ENCODE results near the gene IFT122. TPM values are rescaled to one million over a fixed set of nuclear protein-coding genes. Genes with fewer than 3 reads are reported as not detected.

IFT122 gene
- total and polyA plus RNA-seq, 2 experiments from 2014 or later: 10.2 to 38.8 TPM

- no peak overlapping the region for H3K4me2 ChIP-seq
- no peak for TF ChIP-seq EZH2 (IDR thresholded peaks at IDR 0.05; ENCODE audit: low read depth, unreplicated experiment)
- TF ChIP-seq JUNB (IDR thresholded peaks at IDR 0.05; ENCODE audit: unreplicated experiment): no peak
- TF ChIP-seq ZNF114 (CRISPR knock-in tag; IDR thresholded peaks at IDR 0.05): no peak
- TF ChIP-seq EZH2phosphoT487 (IDR thresholded peaks at IDR 0.05; ENCODE audit: unreplicated experiment): no peak
- no peak for TF ChIP-seq CTCF (conservative IDR thresholded peaks at IDR 0.05; ENCODE audit: low read depth in 2 of 2)
- TF ChIP-seq POLR2AphosphoS5 (IDR thresholded peaks at IDR 0.05; ENCODE audit: low read depth): no peak
- TF ChIP-seq STAT1 (IDR thresholded peaks at IDR 0.05; ENCODE audit: unreplicated experiment): no peak
- no peak for TF ChIP-seq REST (IDR thresholded peaks at IDR 0.05; ENCODE audit: unreplicated experiment)
- TF ChIP-seq NANOG (IDR thresholded peaks at IDR 0.05; ENCODE audit: borderline replicate concordance): no peak
- no peak for TF ChIP-seq CREB1 (CRISPR knock-in tag; IDR thresholded peaks at IDR 0.05; ENCODE audit: low read depth)
- TF ChIP-seq ETS1 (IDR thresholded peaks at IDR 0.05): no peak
- no peak for TF ChIP-seq ZNF331 (CRISPR knock-in tag; IDR thresholded peaks at IDR 0.05; ENCODE audit: low read depth)
- TF ChIP-seq ZNF462 (CRISPR knock-in tag; IDR thresholded peaks at IDR 0.05): no peak
- peaks cover 11% of the 10 kb centered on the region; the same call in 1 of the 2 replicates for H3K9me2 ChIP-seq (ENCODE audit: insufficient read depth)
- Mint-ChIP-seq H3K27me3 (ENCODE audit: insufficient read depth, low read depth, poor library complexity) (peaks cover 27% of the 10 kb centered on the region), H3K36me3 (ENCODE audit: low read depth) (no peaks in the 10 kb centered on the region; the same call in 2 of the 3 replicates), H3K9me3 (no peaks in the 10 kb centered on the region), H3K4me3 (no peak overlapping the region), H3K27ac (no peak overlapping the region), H3K4me1 (peaks cover 36% of the 10 kb centered on the region)
- H4K20me1 ChIP-seq (replicated peaks; ENCODE audit: insufficient read depth): no peaks in the 10 kb centered on the region
- no peaks in the 10 kb centered on the region for H3K36me3 ChIP-seq (ENCODE audit: insufficient read depth)
- H3K4me1 ChIP-seq (ENCODE audit: insufficient read depth): peaks cover 11% of the 10 kb centered on the region; the same call in 1 of the 2 replicates
- no peaks in the 10 kb centered on the region for H3K79me2 ChIP-seq (replicated peaks; ENCODE audit: insufficient read depth)
- H3F3A ChIP-seq (replicated peaks; ENCODE audit: low read depth): no peaks in the 10 kb centered on the region
- ATAC-seq (no peak), DNase-seq (ENCODE audit: low spot score) (no peak)
- H3K27me3 ChIP-seq (ENCODE audit: insufficient read depth): no peaks in the 10 kb centered on the region
- no peak overlapping the region for H3K4me3 ChIP-seq
- H3K27ac ChIP-seq (ENCODE audit: low read depth): no peak overlapping the region
- no peak overlapping the region for H2AFZ ChIP-seq
These were observed 92.2 kb downstream of the IFT122 start for GRCh38 chr3:129532261-129532660.
